ENCODE results near the gene CFAP157.

DNA sequence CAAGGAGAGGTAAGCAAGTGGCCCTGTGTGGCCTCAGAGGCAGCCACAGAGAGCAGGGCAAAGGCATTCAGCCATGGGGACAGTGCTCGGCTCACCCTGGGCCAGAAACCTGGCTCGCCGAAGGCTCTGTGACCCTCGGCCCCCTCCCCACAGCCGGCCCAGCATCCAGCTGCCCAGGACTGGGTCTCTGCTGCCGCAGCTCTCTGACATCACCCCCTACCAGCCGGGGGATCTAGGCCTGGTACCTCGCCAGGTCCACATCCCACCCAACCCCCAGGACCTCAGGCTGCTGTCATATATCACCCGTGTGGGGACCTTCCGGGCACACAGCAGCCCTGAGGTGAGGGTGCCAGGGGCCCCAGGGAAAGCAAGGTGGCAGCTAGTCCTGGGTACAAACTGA is 6.1 kb downstream of the CFAP157 start:
- TF ChIP-seq ZFX (IDR thresholded peaks at IDR 0.05), result no peak
- TF ChIP-seq, protein P1, sequence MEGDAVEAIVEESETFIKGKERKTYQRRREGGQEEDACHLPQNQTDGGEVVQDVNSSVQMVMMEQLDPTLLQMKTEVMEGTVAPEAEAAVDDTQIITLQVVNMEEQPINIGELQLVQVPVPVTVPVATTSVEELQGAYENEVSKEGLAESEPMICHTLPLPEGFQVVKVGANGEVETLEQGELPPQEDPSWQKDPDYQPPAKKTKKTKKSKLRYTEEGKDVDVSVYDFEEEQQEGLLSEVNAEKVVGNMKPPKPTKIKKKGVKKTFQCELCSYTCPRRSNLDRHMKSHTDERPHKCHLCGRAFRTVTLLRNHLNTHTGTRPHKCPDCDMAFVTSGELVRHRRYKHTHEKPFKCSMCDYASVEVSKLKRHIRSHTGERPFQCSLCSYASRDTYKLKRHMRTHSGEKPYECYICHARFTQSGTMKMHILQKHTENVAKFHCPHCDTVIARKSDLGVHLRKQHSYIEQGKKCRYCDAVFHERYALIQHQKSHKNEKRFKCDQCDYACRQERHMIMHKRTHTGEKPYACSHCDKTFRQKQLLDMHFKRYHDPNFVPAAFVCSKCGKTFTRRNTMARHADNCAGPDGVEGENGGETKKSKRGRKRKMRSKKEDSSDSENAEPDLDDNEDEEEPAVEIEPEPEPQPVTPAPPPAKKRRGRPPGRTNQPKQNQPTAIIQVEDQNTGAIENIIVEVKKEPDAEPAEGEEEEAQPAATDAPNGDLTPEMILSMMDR (IDR thresholded peaks at IDR 0.05 in 2 of 3, conservative IDR thresholded peaks at IDR 0.05 in 1 of 3; ENCODE audit: borderline replicate concordance in 1 of 3, insufficient read depth in 1 of 3, low read depth in 2 of 3, low read length in 2 of 3), result no peak
- TF ChIP-seq, protein P2, sequence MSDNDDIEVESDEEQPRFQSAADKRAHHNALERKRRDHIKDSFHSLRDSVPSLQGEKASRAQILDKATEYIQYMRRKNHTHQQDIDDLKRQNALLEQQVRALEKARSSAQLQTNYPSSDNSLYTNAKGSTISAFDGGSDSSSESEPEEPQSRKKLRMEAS (IDR thresholded peaks at IDR 0.05), result no peak
- TF ChIP-seq EZH2 (IDR thresholded peaks at IDR 0.05), result no peak
- no peak for TF ChIP-seq POLR2AphosphoS5 (IDR thresholded peaks at IDR 0.05; ENCODE audit: low read depth, low read length)
- TF ChIP-seq ZNF274 (IDR thresholded peaks at IDR 0.05; ENCODE audit: low read depth, low read length), result no peak
- TF ChIP-seq SP1 (IDR thresholded peaks at IDR 0.05; ENCODE audit: low read depth), result no peak
- TF ChIP-seq POLR2A (IDR thresholded peaks at IDR 0.05; ENCODE audit: borderline replicate concordance, extremely low read depth, insufficient read depth, insufficient read length), result no peak
- TF ChIP-seq, protein P3, sequence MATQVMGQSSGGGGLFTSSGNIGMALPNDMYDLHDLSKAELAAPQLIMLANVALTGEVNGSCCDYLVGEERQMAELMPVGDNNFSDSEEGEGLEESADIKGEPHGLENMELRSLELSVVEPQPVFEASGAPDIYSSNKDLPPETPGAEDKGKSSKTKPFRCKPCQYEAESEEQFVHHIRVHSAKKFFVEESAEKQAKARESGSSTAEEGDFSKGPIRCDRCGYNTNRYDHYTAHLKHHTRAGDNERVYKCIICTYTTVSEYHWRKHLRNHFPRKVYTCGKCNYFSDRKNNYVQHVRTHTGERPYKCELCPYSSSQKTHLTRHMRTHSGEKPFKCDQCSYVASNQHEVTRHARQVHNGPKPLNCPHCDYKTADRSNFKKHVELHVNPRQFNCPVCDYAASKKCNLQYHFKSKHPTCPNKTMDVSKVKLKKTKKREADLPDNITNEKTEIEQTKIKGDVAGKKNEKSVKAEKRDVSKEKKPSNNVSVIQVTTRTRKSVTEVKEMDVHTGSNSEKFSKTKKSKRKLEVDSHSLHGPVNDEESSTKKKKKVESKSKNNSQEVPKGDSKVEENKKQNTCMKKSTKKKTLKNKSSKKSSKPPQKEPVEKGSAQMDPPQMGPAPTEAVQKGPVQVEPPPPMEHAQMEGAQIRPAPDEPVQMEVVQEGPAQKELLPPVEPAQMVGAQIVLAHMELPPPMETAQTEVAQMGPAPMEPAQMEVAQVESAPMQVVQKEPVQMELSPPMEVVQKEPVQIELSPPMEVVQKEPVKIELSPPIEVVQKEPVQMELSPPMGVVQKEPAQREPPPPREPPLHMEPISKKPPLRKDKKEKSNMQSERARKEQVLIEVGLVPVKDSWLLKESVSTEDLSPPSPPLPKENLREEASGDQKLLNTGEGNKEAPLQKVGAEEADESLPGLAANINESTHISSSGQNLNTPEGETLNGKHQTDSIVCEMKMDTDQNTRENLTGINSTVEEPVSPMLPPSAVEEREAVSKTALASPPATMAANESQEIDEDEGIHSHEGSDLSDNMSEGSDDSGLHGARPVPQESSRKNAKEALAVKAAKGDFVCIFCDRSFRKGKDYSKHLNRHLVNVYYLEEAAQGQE (IDR thresholded peaks at IDR 0.05; ENCODE audit: low read depth), result no peak
- TF ChIP-seq EGR1 (IDR thresholded peaks at IDR 0.05; ENCODE audit: low read depth), result no peak
- no peak for TF ChIP-seq EZH2phosphoT487 (IDR thresholded peaks at IDR 0.05; ENCODE audit: borderline replicate concordance)
- TF ChIP-seq CBX3 (IDR thresholded peaks at IDR 0.05; ENCODE audit: low read depth), result no peak
- no peak for TF ChIP-seq CEBPB (IDR thresholded peaks at IDR 0.05; ENCODE audit: low read depth)
